ENCODE measurements around the gene MAP3K1. TPM values are rescaled to one million over a fixed set of nuclear protein-coding genes. Genes with fewer than 3 reads are reported as not detected.

Gene MAP3K1
- total and polyA plus RNA-seq, 11 donors, result 2.1 to 19.5 (median 6.8) TPM

- 79 to 98% (median 97%) methylated on average over 3 of the region's 3 CpGs for WGBS, 4 donors
- intact Hi-C loops (cut with DNase I), result no loop called here
- H3K36me3 ChIP-seq, result peaks cover 0 to 96% (median 81%) of the 10 kb centered on the region in 9 donors
- H3K27me3 ChIP-seq, result no peaks in the 10 kb centered on the region
- H3K4me1 ChIP-seq, result peaks cover 0 to 6% (median 0%) of the 10 kb centered on the region in 12 donors
- no peak for ATAC-seq
- no peaks in the 10 kb centered on the region for H3K9me3 ChIP-seq
- no peak overlapping the region for H3K4me3 ChIP-seq
- no peak for DNase-seq
- TF ChIP-seq POLR2A (IDR thresholded peaks at IDR 0.05) (no peak), CTCF (IDR thresholded peaks at IDR 0.05) (no peak)
- no peak overlapping the region for H3K27ac ChIP-seq
These were observed 47.6 kb downstream of the MAP3K1 start for GRCh38 chr5:56862909-56863308.

- TF ChIP-seq CTCF (IDR thresholded peaks at IDR 0.05) (no peak), POLR2A (IDR thresholded peaks at IDR 0.05) (no peak)
- H3K4me1 ChIP-seq, result peaks cover 0 to 10% (median 0%) of the 10 kb centered on the region in 12 donors
- H3K36me3 ChIP-seq, result peaks cover 0 to 100% (median 98%) of the 10 kb centered on the region in 9 donors
- H3K27me3 ChIP-seq, result no peaks in the 10 kb centered on the region
- no peak overlapping the region for H3K4me3 ChIP-seq
- DNase-seq, result no peak
- no peak overlapping the region for H3K27ac ChIP-seq
- no peak for ATAC-seq
- intact Hi-C loops (cut with DNase I), result loop anchor here in 2 of 10 donors (10.0 kb wide), 2 partner anchors 917 to 927 kb away; no protein-coding TSS in a partner anchor
- H3K9me3 ChIP-seq, result no peaks in the 10 kb centered on the region
- 84 to 86% (median 85%) methylated on average over 2 of the region's 2 CpGs for WGBS, 4 donors
These were observed 56.4 kb downstream of the MAP3K1 start for GRCh38 chr5:56871777-56872176.

GRCh38 chr5:56873056-56873455 lies 57.7 kb downstream of the MAP3K1 start:
- Histone ChIP-seq H3K4me3 (no peak overlapping the region), H3K27me3 (no peaks in the 10 kb centered on the region), H3K36me3 (peaks cover 0 to 100% (median 98%) of the 10 kb centered on the region in 9 donors), H3K27ac (peak overlapping the region in 1 of 12 donors; percentile 18), H3K9me3 (no peaks in the 10 kb centered on the region), H3K4me1 (peaks cover 0 to 10% (median 0%) of the 10 kb centered on the region in 12 donors)
- TF ChIP-seq POLR2A (IDR thresholded peaks at IDR 0.05) (no peak), CTCF (IDR thresholded peaks at IDR 0.05) (no peak)
- DNase-seq (no peak), ATAC-seq (no peak)
- intact Hi-C loops (cut with DNase I), result loop anchor here in 2 of 10 donors (10.0 kb wide), 2 partner anchors 918 to 928 kb away; no protein-coding TSS in a partner anchor
- WGBS, 4 donors, result 35 to 59% (median 47%) methylated on average over 3 of the region's 3 CpGs

- intact Hi-C loops (cut with DNase I), result loop anchor here in 2 of 10 donors (10.0 kb wide), 2 partner anchors 922 to 932 kb away; no protein-coding TSS in a partner anchor
- Histone ChIP-seq H3K27me3 (no peaks in the 10 kb centered on the region), H3K36me3 (peaks cover 0 to 100% (median 98%) of the 10 kb centered on the region in 9 donors), H3K27ac (no peak overlapping the region), H3K9me3 (no peaks in the 10 kb centered on the region), H3K4me3 (no peak overlapping the region), H3K4me1 (peaks cover 0 to 10% (median 0%) of the 10 kb centered on the region in 12 donors)
- 86 to 92% (median 89%) methylated on average over 3 of the region's 3 CpGs for WGBS, 4 donors
- no peak for ATAC-seq
- no peak for TF ChIP-seq CTCF (IDR thresholded peaks at IDR 0.05)
- TF ChIP-seq POLR2A (IDR thresholded peaks at IDR 0.05), result no peak
- DNase-seq, result no peak
These were observed 61.0 kb downstream of the MAP3K1 start for GRCh38 chr5:56876327-56876726.

All from heart left ventricle (tissue), 16 donors.